IMR-90 (cell line): ENCODE data around the gene RCOR3.

Experiments
- BHLHE40 ChIP-seq: fragments of 150-350 bp; IDR thresholded peaks from 2 replicates; pipeline ENCODE4 v1.6.1; 2016; ENCODE audit warnings: mild to moderate bottlenecking, low read depth, low read length
- CHD1 ChIP-seq: IDR thresholded peaks from 2 replicates; pipeline ENCODE4 v1.6.1; 2012; ENCODE audit warnings: low read depth, low read length, improper control_type of control experiment
- CTCF ChIP-seq: conservative IDR thresholded peaks from 2 replicates; pipeline ENCODE4 v1.5.1; 2012; ENCODE audit warnings: mild to moderate bottlenecking, low read depth, low read length, improper control_type of control experiment
- ELK1 ChIP-seq: fragments of 150-350 bp; IDR thresholded peaks from 2 replicates; pipeline ENCODE4 v1.6.1; 2016; ENCODE audit warnings: low read depth, mild to moderate bottlenecking, low read length, moderate library complexity, borderline replicate concordance
- MAZ ChIP-seq: IDR thresholded peaks from 2 replicates; pipeline ENCODE4 v1.6.1; 2012; ENCODE audit warnings: low read depth, mild to moderate bottlenecking, low read length, improper control_type of control experiment, moderate library complexity, borderline replicate concordance
- POLR2A ChIP-seq: IDR thresholded peaks from 2 replicates; pipeline ENCODE4 v1.6.1; 2012; ENCODE audit warnings: mild to moderate bottlenecking, low read depth, low read length
- RAD21 ChIP-seq: IDR thresholded peaks from 2 replicates; pipeline ENCODE4 v1.6.1; 2012; ENCODE audit warnings: low read length, improper control_type of control experiment
- RCOR1 ChIP-seq: IDR thresholded peaks from 2 replicates; pipeline ENCODE4 v1.6.1; 2012; ENCODE audit warnings: mild to moderate bottlenecking, low read length, improper control_type of control experiment; ENCODE audit not compliant: insufficient replicate concordance
- RFX5 ChIP-seq: IDR thresholded peaks from 2 replicates; pipeline ENCODE4 v1.8.0; 2012; ENCODE audit warnings: low read depth, mild to moderate bottlenecking, low read length, moderate library complexity
- SMC3 ChIP-seq: fragments of 150-350 bp; IDR thresholded peaks from 2 replicates; pipeline ENCODE4 v1.6.1; 2016; ENCODE audit warnings: low read depth, mild to moderate bottlenecking, antibody characterized with exemption, low read length, moderate library complexity
- USF2 ChIP-seq: fragments of 150-350 bp; IDR thresholded peaks from 2 replicates; pipeline ENCODE4 v1.6.1; 2017; ENCODE audit warnings: mild to moderate bottlenecking, antibody characterized with exemption, low read length, low read depth

GRCh38 chr1:211267204-211267857 is 8.2 kb downstream of the RCOR3 start:
- TF ChIP-seq POLR2A: no peak
- no peak for TF ChIP-seq CTCF
- no peak for TF ChIP-seq CHD1
- TF ChIP-seq RAD21: no peak
- TF ChIP-seq SMC3: no peak
- no peak for TF ChIP-seq USF2
- no peak for TF ChIP-seq RFX5
- no peak for TF ChIP-seq ELK1
- no peak for TF ChIP-seq RCOR1
- no peak for TF ChIP-seq BHLHE40
- no peak for TF ChIP-seq MAZ
